ENCODE measurements around the gene SLC1A2.

The SLC1A2 gene

DNA sequence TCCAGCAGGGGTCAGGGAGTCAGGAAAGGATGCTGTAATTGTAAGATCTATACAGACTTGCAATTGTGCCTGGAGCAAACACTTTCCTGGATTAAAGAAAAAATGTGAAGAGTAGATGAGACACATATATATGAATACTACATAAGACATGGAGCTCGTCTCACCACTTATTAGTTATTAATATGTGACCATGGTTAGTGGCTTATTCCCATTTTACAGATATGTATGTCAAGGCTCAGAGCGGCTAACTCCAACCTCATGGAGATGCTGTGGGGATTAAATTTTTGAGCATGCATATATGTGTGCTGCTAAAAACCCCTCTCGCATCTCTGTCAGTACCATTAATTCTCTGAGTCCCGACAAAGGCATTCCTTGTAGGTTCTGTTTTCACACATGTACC, 125.7 kb downstream of the SLC1A2 start:
- no peak for FAIRE-seq

DNA sequence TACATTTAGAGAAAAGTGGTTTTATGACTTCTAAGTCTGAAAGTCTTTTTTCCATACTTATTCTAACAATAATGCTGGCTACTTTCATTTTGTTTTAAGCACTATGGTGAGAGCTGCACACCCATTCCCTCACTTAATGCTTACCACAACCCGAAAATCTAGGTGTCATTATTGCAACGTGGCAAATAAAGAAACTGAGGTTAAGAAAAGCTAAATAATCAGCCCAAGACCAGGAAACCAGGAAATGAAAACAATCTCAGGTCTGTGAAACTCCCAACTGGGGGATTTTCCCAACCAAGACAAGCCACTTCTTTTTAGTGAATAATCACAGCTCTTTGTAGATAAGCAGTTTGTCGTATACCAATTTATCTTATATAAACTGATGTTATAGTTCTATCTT, 126.3 kb downstream of the SLC1A2 start:
- no peak for FAIRE-seq

DNA sequence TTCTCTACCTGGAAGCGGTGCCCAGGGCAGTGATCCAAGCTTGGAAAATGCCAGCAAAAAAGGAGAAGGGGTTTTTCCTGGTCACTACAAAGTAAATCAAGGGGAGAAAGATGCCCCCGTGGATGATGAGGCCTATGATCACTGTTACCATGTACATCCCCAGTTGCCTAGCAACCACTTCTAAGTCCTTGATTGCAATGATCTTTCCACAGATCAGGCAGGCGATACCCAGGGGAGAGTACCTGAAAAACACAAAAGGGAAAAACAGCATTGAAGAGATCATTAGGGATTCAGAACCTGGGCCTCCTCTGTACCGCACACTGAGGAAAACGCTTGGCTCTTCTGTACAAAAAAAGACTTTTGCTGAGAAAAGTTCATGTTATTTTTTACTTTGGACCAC, 127.1 kb downstream of the SLC1A2 start:
- FAIRE-seq: no peak

DNA sequence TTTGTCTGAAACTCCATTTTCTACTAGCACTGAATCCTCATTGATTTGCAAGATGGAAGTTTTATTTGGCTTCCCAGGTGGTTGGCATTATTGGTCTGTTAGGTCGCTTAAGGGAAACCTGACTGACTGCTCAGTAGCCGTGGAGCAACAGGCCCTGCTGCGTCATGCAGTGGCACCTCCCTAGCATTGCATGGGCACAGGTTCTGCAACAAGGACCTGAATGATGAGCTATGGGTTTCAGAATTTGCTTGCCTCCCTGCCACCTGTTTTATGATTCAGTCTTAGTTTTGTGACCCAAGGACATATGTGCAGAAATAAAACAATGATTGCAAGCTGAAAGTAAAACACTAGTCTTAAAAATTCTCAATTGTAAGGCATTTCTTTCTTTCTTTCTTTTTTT, 128.5 kb downstream of the SLC1A2 start:
- no peak for FAIRE-seq

DNA sequence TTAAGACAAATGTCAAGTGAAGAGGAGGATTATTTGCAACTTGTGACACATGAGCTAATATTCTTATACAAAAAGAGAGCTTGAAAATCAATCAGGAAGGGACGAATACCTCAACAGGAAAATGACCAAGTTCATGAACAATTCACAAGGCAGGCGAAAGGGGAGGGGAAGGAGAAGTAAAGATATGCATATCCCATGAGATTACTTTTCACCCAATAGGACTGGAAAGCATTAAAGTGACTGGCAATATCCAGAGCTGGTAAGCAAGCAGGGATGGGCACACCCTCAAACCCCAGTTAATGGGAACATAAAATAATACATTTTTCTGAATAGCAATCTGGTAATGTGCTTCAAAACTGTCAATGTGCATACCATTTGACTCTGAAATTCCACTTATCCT, 129.5 kb downstream of the SLC1A2 start:
- FAIRE-seq: no peak

DNA sequence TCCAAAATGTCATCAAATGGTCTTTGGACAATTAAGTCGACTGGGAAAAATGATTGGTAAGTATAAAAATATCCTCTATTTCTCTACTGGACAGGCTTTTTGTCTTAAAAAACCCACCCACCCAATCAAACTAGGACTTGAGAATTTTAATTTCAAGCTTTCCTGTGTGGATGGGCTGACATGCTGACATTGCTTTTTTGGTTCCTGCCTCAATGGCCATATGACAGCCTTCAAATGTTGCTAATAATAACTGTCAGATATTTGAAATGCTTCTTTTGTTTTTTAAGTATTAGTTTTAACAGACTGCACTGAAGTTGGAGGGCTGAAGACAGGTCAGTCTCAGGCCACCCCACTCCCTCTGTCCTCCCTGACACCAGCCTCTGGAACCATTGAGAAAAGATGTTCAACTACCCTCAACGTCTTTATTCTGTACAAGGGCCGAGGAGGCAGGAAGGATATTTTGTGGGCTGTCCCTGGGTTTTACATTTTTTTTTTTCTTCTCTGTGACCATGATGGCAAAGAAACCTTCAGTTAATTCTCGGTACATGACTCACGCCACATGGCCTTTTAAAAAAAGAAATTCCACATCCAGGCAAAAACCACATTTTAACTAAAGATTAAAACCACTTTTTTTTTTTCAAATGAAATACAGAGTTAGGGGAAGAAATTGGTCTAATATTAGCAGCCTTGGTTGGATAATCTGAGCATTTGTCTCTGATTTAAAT, 130.4 kb downstream of the SLC1A2 start:
- FAIRE-seq: no peak

DNA sequence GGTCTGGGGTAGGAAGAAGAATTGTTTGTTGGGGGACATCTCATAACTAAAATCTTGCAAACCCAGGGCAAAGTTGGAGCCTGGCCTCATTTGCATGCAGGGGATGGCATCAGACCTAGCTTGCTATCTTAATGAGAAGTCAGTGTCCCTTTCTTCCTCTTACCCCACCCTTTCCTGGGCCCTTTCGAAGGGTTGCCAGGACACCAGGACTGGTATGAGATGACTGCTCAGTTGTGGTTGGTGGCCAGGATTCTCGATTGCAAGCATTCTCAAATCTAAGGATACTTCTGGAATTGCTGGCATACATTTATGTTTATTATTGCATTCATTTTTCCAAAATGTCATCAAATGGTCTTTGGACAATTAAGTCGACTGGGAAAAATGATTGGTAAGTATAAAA, 131.0 kb downstream of the SLC1A2 start:
- FAIRE-seq: no peak

DNA sequence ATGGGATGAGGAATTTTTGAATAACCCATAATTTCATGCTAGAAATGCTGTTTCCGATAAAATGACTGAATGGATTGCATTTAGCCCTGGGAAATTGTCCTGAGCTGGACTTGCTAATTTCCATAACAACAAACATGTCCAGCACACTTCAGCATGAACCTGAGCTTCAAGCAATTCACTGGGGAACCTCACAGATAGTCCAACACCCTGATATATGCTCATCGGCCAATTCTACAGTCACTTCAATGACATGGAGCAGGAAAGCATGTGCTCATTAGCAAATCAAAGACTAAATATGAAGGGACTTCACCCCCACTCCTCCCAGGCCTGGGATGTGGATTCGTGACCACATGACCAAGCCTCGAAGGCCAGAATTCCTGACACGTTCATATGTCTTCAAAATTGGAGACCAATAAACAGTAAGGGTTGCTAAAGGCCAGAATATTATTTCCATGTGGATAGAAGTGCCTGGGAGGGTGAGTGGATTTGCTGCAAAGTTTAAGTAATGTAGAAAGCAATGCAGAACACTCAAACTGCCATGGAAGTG, 131.9 kb downstream of the SLC1A2 start:
- no peak for FAIRE-seq

DNA sequence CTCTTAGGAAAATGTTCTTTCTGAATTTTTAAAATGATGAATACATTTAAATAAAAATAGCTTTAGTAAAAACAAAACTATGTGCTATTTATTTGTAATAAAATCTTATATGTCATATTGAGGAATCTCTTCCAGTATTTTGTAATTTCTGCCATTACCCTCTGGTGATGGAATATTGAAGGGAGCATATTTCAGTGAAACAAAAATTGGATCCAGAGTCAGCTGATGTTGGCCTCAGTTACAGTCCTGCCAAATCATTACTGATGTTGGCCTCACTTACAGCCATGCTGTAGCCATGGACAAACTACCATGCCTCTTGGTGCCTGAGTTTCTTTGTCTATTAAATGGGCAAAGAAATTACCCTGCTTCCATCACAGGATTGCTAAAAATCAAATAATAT, 133.2 kb downstream of the SLC1A2 start:
- no peak for FAIRE-seq

DNA sequence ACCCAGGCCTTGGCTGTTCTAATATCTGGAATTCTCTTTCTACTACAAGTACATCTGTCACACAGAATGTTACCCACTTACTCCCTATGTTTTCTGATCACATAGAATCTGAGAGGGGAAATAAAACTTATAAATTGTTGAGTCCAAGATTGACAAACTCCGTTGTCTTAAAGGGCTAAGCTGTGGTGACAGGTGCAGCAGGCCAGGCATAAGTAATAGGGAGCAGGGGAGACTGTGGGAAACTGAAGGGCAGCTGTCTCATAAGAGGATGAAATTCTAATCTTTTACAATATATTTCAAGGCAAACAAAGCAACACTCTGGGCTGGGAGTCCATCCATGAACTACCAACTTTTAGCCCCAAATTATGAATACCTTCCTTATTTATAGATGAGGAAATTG, 133.9 kb downstream of the SLC1A2 start:
- FAIRE-seq: no peak

DNA sequence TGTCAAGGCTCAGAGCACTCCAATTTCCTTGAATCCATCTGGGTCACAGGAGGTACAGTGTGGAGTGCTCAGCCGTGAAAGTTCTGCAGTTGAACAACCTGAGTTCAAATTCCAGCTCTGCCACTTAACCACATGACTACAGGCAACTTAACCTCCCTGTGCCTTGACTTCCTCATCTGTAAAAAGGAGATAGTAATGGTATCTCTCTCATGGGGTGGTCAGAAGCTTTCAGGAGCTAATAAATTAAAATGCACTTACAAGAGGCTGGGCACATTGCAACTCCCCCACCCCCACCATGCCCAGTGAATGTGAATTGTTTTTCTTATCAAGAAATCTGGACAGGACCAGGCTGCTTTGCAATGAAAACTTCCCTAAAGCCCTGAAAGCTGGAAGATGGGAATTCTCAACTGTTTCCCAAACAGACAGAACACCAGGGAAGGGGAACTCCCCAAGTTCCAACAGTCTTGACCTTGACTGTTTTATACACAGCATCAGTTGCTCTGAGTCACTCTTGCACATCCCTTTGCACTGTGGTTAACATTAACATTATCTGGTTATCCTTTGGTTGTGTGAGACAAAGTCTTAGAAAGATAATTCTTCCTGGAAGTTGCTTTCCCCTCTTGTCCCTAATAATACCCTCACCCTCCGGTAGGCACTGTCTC, 137.0 kb downstream of the SLC1A2 start:
- FAIRE-seq: no peak

DNA sequence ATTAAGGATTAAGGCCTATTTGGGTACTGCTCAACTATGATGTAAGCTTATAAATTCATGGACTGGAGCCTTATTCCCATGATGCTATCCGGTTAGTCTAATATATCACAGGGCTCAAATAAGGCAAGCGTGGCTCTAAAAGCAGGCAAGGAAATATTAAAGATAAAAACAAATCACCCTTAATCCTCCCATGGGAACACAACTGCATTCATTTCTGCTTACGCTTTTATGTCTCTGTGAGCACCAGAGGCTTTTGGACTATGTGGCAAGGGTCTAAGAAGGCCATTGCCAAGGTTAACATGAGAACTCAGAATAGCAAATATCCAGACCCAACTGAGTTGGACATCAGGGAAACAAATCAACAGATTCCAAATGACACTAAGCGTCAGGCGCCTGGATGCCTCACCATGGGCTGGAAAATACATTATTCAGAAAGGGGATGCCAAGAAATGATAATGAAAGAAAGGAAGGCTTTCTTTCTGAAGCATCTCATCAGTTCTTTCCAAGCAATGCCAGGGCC, 138.1 kb downstream of the SLC1A2 start:
- FAIRE-seq: no peak

DNA sequence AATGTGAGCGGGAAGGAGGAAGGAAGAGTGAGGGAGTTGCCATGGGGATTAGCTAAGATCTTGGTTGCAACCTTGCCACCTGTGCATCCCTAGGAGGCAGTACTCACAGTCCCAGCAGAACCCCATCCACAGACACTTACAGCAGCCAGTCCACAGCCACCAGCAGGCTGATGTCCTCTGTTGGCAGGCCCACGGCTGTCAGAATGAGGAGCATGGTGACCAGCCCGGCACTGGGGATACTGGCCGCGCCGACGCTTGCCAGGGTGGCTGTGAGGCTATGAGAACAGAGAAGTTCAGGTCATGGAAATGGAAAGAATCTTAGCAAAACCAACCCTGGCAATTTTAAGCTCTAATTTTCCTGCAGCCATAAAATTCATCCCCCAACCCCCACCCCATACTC, 138.6 kb downstream of the SLC1A2 start:
- FAIRE-seq: no peak

DNA sequence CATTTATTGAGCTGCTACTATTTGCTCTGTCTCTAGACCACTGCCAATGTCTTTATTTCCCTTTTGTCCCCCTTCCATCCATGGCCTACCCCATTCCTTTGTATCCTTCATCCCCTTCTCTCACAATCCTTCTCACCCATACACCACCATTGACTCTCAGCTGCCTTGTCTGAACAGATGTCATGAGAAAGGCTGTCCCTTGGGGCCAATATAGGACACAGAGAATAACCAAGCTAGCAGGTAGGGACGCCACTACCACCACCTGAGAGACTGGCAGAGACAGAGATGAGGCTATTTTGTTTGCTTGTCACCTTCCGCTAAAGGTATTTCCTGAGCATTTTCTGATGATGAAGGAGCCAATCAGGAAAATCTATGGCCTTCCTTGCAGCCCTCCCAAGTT, 141.5 kb downstream of the SLC1A2 start:
- no peak for FAIRE-seq

DNA sequence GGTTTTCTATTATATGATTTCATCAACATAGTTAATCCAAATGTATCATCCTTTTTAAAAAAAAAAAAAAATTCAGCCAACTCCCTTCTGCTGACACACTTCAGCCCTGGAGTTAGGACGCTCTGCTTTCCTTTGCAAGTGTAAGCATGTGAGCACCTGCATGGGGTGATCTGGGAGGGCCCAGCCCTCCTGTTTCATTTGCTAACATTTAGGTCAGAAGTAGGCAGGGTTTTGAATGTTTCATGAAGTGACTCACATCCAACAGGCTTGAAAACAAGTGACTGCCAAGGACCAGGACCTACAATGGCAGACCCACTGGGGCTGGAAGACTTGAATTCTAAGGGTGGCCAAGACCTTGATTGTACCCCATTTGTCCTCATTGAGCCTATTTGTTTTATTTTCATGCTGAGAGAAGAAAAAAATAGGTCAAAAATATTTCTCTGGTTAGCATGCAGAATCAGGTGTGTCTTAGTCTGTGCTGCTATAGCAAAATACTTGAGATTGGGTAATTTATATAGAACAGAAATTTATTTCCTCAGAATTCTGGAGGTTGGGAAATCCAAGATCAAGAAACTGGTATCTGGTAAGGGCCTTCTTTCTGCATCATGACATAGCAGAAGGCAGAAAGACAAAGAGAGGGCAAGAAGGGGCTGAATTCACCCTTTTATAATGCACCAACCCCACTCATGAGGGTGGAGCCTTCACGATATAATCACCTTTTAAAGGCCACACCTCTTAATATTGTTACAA, 142.8 kb downstream of the SLC1A2 start:
- no peak for FAIRE-seq

DNA sequence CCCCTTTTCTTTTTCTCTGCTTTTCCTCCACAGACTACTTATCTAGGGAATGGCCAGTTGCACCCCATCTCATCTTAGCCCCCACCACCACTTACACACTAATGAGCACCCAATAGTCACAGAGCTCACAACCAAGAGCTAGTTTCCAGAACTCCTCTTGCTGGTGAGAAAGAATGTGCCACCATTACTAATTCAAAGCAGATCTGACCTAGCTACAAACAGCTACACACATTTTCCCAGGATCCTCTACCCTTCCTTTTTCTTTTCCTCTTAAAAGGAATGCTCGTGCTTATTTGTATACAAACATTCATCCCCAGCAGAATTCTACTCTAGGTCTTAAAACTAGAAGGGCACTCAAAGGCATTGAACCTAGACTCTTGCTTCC, 143.6 kb downstream of the SLC1A2 start:
- no peak for FAIRE-seq

DNA sequence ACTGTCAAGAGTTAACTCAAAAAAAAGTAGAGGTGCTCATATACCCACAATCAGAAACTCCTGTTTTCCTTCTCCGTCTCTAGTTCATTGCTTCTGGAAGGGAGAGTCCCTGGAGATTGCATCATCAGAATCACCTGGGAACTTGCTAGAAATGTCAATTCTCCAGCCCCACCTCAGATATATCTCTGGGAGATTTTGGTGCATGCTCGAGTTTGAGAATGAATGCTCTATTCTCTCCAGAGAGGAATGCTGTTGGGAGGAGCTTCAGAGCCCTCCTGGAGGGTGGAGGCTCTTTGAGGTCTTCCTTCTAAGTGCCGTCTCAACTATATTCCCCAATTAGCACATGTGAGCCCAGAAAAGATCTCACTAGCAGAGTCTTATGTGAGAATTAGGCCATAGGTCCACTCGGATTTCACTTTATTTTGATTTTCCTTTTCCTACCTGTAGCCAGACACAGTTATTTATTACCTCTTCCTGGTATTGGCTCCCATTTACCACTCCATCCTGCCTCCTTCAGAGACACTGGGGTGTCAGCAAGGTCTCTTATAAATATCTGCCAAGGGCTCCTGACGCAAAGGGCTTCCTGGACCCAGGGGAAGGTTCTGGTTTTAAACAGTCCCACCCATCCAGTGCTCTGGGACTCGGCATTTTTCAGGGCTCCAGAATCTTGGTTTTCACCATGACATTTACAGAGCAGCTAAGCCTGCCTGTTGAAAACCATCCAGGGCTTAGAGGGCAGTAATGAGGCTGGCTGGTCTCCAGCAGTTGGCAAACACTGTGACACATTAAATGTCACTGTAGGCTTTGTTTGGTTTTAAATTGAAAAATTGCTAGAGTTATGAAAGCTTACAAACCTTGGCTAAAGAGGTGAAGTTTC, 144.2 kb downstream of the SLC1A2 start:
- no peak for FAIRE-seq

DNA sequence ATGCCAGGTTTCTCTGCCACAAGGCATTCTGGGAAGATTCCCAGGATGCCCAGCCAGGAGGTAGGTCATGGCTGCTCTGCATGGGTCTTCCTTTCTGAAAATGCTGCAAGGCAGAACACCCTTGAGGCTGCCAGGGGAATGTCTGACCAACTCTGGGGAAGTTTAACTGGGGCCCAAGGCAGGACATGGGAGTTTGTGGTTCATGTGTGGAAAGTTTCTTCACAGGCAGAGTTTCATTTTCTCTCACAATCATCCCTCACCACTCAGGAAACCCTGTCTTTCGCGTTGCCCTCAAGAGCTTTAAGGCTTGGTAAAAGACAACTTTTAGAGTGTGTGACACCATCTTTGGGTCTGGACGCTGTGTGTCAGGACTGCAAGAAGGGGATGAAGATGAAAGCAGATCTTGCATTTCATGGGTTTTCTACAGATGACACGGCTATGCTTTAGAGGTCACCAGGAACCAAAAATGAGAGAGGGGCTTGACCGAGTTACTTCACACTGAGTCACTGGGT, 146.9 kb downstream of the SLC1A2 start:
- no peak for FAIRE-seq

DNA sequence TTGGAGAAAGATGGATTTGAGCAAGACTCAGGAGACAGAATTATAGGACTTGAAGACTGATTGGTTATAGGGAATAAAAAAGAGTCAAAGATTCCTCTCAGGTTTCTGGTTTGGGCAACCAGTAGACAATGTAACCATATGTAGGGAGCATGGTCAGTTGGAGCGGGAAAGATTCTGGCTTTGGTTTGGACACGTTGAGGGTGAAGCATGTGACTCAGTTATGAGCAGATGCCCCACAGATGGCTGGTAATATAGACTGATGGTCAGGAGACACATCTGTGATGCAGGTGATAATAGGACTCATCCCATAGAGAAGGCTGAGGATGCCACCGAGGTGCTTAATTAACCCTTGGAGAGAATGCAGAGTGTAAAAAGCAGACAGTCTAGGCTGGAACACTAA, 148.3 kb downstream of the SLC1A2 start:
- FAIRE-seq: no peak

DNA sequence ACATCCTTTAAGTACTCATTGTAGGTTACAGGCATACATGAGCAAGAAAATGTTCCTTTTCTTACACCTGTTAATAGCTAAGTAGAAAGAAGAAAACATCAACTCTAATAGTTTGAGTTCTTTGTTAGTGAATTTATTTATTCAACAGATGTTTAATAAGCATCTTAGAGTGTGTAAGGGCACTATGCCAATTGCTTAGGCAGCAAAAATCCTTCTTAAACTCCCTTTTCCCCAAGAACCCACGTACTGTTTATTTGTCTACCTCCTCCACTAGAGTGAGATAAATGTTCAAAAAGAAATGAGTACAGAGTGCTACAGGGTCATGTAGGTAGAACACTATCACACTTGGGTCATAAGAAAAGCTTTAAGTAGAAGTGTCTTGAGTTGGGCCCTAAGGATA, 149.0 kb downstream of the SLC1A2 start:
- no peak for FAIRE-seq

DNA sequence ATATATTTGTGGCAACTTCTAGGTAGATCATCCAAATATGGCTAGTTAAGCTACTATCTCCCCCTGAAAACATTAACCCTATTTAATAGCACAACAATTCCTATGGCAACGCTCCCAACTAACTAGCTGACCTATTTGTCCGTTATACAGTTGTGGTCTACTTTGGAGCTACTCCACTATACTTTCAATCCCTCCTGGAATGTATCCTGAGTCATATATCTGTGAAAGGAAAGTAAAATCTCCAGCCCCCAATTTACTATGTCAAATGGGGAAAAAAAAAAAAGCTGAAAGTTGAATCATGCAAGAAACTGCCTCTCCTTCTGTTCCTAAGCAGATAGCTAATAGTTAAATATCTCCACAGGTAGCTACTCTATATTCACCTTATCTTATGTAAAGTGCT, 151.9 kb downstream of the SLC1A2 start:
- FAIRE-seq: no peak

DNA sequence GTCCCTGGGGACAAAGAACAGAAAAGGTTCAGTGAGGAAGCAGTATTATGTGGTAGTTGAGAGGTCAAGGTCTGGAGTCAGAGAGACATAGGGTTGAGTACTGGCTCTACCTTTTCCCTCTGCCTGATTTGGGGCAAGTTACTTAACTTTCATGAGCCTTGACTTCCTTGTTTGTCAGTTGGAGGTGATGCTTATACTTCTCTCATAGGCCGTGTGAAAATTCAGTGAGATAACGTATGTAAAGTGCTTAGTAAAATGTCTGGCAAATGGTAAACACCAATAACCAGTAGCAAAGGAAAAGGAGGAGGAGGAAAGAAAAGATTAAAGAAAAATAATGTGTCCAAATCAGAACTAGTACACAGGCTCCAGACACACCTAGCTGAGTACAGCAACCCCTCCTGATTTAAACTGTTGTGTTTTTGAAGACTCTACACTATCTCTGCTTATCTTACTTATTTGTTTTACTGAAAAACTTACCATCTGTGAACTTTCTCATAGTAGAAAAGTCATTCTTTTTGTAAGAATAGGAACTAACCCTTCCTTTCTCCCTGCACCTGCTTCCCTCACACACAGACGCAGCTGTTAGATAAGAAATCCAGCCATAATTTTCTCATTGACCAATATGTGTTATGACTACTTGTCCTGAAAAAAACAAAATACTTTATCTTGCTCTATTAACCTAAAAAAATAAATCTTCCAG, 153.5 kb downstream of the SLC1A2 start:
- FAIRE-seq: no peak
